DND-41 (cell line): ENCODE results near the gene ZNF195.
"Not testable (repeated sequence)": the region's sequence is repeated elsewhere in the genome, so short reads cannot be mapped to it uniquely, and the experiment has no call there.

Experiments
- CTCF ChIP-seq: IDR thresholded peaks from 2 replicates; pipeline ENCODE4 v1.5.1; 2012; ENCODE audit warnings: borderline replicate concordance, low read length, moderate library complexity, mild to moderate bottlenecking; ENCODE audit not compliant: poor library complexity, severe bottlenecking; ENCODE audit errors: extremely low read depth
- EZH2 ChIP-seq: IDR thresholded peaks from 3 replicates; pipeline ENCODE4 v1.6.1; 2012; ENCODE audit warnings: borderline replicate concordance, low read depth, mild to moderate bottlenecking, moderate library complexity, low read length, inconsistent platforms; ENCODE audit not compliant: severe bottlenecking

DNA sequence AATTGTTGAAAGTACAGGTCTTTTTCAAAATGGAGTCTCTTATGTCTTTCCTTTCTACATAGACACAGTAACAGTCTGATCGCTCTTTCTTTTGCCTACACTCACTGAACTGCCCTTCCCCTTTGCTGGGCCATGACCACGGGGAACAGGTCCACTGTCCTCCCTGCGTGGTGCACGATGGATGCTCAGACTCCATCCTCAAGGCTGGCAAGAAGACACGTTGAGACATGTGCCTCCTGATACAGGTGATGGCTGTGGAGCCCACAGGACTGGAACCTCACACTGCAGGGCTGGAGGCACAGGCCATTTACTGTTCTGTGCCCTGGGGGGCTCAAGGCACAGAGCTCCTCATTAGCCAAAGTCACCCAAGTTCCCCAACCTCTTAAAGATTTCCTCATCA is 16.5 kb upstream of the ZNF195 start:
- not testable (repeated sequence) for TF ChIP-seq CTCF, EZH2
